Upper lobe of right lung (tissue), 1 donor: ENCODE data around the gene TRPV4. TPM values are rescaled to one million over a fixed set of nuclear protein-coding genes. Genes with fewer than 3 reads are reported as not detected.

ENCODE experiments used
- ATAC-seq: fragments of 200-7000 bp; cut with Tn5 transposase; one replicate; pipeline ENCODE4 v1.9.1; 2020; ENCODE audit warnings: mild to moderate bottlenecking, moderate library complexity
- DNase-seq: peaks from one replicate; pipeline ENCODE4 v3.0.0-alpha.2; 2020
- H3K27ac ChIP-seq: fragments of 200-600 bp; one replicate; pipeline ENCODE4 v1.8.0; 2022
- H3K27me3 ChIP-seq: fragments of 200-600 bp; one replicate; pipeline ENCODE4 v1.8.0; 2022; ENCODE audit warnings: mild to moderate bottlenecking
- H3K36me3 ChIP-seq: fragments of 200-600 bp; one replicate; pipeline ENCODE4 v1.8.0; 2022
- H3K4me1 ChIP-seq: fragments of 200-600 bp; one replicate; pipeline ENCODE4 v1.8.0; 2022
- H3K4me3 ChIP-seq: fragments of 200-600 bp; one replicate; pipeline ENCODE4 v1.8.0; 2022; ENCODE audit warnings: mild to moderate bottlenecking
- H3K9me3 ChIP-seq: fragments of 200-600 bp; one replicate; pipeline ENCODE4 v1.8.0; 2022
- intact Hi-C: fragments of 100-400 bp; cut with DNase I; formaldehyde crosslinking; loops from one replicate; pipeline ENCODE4 v1.11.0; 2022
- total RNA-seq: library from RNA; stranded (reverse); fragmentation: NEBNext Ultra II Directional; extraction: Animal tissue kit (Norgen Biotek cat#: 25700); gene quantifications from one replicate; pipeline ENCODE4 v1.2.1, GENCODE V29; 2021
- TF ChIP-seq, protein P1 (sequence below): fragments of 200-600 bp; IDR thresholded peaks from one replicate; pipeline ENCODE4 v1.8.0; 2022; ENCODE audit warnings: antibody characterized with exemption
- donor health status: DM: no; HTN: yes; CAD: no; lungs with severe emphysema.

Gene TRPV4
- total RNA-seq, 1 donor from 2014 or later = 4.5 TPM

DNA sequence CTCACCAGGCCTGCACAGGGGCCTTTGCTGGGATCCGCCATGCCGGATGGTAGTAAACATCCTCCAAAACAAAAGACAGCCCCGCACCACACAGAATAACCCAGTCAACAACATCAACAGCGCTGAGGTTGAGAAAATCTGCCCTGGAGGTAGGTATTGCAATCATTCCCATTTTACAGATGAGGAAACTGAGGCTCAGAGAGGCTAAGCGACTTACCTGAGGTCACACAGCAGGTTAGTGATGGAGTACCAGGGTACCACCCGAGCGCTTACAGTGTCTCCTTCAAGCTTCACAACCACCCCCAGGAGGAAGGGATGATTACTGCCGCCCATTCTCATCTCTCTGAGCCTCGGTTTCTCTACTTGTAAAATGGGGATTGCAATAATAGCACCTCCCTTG, 14.9 kb downstream of the TRPV4 start:
- ATAC-seq (no peak), DNase-seq (no peak)
- Histone ChIP-seq H3K27me3 (no peaks in the 10 kb centered on the region), H3K27ac (no peak overlapping the region), H3K4me1 (no peaks in the 10 kb centered on the region), H3K4me3 (no peak overlapping the region), H3K9me3 (no peaks in the 10 kb centered on the region), H3K36me3 (no peaks in the 10 kb centered on the region)
- TF ChIP-seq, protein P1, sequence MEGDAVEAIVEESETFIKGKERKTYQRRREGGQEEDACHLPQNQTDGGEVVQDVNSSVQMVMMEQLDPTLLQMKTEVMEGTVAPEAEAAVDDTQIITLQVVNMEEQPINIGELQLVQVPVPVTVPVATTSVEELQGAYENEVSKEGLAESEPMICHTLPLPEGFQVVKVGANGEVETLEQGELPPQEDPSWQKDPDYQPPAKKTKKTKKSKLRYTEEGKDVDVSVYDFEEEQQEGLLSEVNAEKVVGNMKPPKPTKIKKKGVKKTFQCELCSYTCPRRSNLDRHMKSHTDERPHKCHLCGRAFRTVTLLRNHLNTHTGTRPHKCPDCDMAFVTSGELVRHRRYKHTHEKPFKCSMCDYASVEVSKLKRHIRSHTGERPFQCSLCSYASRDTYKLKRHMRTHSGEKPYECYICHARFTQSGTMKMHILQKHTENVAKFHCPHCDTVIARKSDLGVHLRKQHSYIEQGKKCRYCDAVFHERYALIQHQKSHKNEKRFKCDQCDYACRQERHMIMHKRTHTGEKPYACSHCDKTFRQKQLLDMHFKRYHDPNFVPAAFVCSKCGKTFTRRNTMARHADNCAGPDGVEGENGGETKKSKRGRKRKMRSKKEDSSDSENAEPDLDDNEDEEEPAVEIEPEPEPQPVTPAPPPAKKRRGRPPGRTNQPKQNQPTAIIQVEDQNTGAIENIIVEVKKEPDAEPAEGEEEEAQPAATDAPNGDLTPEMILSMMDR = no peak
- intact Hi-C loops = no loop called here

DNA sequence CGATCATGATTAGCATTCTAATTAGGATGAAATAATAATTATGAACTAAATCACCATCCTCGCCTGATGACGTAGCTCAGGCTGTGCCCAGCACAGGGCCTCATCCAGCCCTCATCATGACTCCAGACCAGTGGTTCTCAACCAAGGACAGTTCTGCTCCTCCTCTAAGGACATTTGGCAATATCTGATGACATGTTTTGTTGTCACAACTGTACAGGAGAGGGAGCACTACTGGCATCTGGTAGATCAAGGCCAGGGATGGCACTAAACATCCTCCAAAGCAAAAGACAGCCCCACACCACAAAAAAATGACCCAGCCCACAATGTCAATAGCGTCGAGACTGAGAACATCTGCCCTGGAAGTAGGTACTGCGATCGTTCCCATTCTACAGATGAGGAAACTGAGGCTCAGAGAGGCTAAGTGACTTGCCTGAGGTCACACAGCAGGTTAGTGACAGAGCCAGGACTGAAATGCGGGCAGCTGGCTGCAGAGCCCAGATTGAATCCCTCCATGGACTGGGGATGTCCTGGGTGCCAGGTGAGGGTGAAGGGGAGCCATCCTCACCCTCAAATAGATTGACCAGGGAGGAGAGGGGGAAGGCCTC, 15.5 kb downstream of the TRPV4 start:
- Histone ChIP-seq H3K27ac (no peak overlapping the region), H3K4me3 (no peak overlapping the region), H3K9me3 (no peaks in the 10 kb centered on the region), H3K27me3 (no peaks in the 10 kb centered on the region), H3K36me3 (no peaks in the 10 kb centered on the region), H3K4me1 (no peaks in the 10 kb centered on the region)
- ATAC-seq (peak; percentile 37), DNase-seq (no peak)
- TF ChIP-seq, protein P1 = no peak
- intact Hi-C loops = no loop called here

DNA sequence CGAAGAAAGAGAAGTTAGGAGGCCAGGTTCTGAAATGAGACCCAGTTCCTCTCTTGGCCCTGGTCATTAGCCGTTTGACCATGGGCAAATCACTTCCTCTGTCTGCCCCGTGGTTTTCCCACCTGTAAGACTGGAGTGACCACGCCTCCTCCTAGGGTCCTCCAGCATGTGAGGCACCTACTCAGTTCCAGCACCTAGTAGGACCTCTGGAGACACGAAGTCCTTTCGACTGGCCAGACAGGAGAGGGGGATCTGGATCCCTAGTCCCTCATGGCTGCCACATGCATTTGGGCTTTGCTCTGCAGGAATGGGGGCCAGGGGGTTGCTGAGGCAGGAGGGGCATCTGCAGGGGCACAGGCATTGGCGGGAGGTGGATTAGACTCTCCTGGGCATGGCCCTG, 16.3 kb downstream of the TRPV4 start:
- TF ChIP-seq, protein P1 = no peak
- intact Hi-C loops = no loop called here
- no peak for ATAC-seq
- no peak for DNase-seq
- Histone ChIP-seq H3K4me3 (no peak overlapping the region), H3K9me3 (no peaks in the 10 kb centered on the region), H3K27ac (no peak overlapping the region), H3K27me3 (no peaks in the 10 kb centered on the region), H3K4me1 (no peaks in the 10 kb centered on the region), H3K36me3 (no peaks in the 10 kb centered on the region)

DNA sequence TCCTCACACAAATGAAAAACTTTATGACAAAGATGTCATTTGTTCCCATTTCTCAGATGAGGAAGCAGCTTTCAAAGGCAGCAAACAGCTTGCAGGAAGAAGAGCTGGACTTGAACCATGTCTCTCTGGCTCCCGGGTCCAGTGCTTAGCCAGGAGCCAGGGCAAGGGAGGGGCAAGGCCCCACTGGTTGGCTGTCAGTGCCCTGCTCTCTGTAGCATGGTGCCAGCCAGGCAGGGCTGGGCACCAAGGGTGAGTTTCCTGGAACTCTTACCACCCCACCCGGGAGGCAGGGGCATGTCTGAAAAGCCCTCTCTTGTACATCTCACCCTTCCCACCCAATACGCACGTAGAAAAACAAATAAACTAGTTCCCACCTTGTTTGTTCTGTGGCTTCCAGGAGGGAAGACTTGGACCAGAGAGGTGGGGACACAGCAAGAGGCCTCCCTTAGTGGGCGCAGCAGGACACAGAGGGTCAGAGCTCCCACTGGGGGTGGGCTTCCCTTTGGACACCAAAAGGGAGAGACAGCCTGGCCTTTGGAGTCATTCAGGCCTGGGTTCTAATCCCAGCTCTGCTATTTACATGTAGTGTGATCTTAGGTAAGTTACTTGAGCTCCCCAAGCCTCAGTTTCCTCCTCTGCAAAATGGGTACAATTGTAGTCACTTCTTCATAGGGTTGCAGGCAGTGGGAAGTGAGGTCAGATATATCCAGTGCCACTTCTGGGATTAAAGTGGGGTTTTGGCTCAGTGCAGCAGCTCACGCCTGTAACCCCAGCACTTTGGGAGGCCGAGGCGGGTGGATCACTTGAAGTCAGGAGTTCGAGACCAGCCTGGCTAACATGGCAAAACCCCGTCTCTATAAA, 17.2 kb downstream of the TRPV4 start:
- no peak for DNase-seq
- H3K4me3 ChIP-seq = no peak overlapping the region
- no peaks in the 10 kb centered on the region for H3K9me3 ChIP-seq
- H3K4me1 ChIP-seq = no peaks in the 10 kb centered on the region
- no peak for ATAC-seq
- H3K36me3 ChIP-seq = no peaks in the 10 kb centered on the region
- intact Hi-C loops = no loop called here
- no peak overlapping the region for H3K27ac ChIP-seq
- H3K27me3 ChIP-seq = no peaks in the 10 kb centered on the region
- TF ChIP-seq, protein P1 = no peak

DNA sequence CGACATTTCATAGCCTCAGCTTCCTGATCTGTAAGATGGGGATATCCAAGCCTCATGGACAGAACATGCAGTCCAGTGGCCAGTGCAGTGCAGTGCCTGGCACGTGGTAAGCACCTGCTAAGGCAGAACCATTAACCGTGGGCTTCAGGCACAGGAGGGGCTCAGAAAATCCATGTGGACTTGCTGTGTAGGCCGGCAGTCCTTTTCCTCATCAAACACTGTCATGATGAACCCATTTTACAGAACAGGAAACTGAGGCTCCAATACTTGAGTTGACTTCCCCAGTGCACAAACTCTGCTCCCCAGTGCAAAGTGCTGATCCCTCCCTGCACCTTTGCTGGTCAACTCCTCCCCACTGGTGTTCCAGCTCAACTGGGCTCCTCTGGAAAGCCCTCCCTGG, 18.0 kb downstream of the TRPV4 start:
- H3K36me3 ChIP-seq = no peaks in the 10 kb centered on the region
- no peaks in the 10 kb centered on the region for H3K9me3 ChIP-seq
- no peak for ATAC-seq
- no peak overlapping the region for H3K4me3 ChIP-seq
- no peaks in the 10 kb centered on the region for H3K4me1 ChIP-seq
- intact Hi-C loops = no loop called here
- no peaks in the 10 kb centered on the region for H3K27me3 ChIP-seq
- no peak overlapping the region for H3K27ac ChIP-seq
- TF ChIP-seq, protein P1 = no peak
- no peak for DNase-seq
